Fibroblast of villous mesenchyme (primary cell): Measurements from ENCODE around the gene ZNF740. TPM values are rescaled to one million over a fixed set of nuclear protein-coding genes. Genes with fewer than 3 reads are reported as not detected.

Experiments used
- DNase-seq: peaks from one replicate; pipeline ENCODE4 v3.0.0-alpha.2; 2010; ENCODE audit warnings: low read depth
- H3K4me3 ChIP-seq: 2 replicates; pipeline ENCODE4 v1.5.1; 2011; ENCODE audit warnings: low read depth, mild to moderate bottlenecking, low read length
- CTCF ChIP-seq: IDR thresholded peaks from 2 replicates; pipeline ENCODE4 v1.5.1; 2012; ENCODE audit warnings: low read depth, mild to moderate bottlenecking, low read length; ENCODE audit not compliant: insufficient read depth
- small RNA-seq: library from RNA; depleted of rRNA; stranded (forward); fragments of <200 nt; gene quantifications from one replicate; pipeline ENCODE3, GENCODE V24; 2012
- total RNA-seq: library from RNA; depleted of rRNA; stranded (reverse); fragments of >200 nt; gene quantifications from 2 replicates; pipeline ENCODE4 v1.2.3, GENCODE V29; 2012

The ZNF740 gene
- total RNA-seq, 1 donor: 10.8 TPM

DNA sequence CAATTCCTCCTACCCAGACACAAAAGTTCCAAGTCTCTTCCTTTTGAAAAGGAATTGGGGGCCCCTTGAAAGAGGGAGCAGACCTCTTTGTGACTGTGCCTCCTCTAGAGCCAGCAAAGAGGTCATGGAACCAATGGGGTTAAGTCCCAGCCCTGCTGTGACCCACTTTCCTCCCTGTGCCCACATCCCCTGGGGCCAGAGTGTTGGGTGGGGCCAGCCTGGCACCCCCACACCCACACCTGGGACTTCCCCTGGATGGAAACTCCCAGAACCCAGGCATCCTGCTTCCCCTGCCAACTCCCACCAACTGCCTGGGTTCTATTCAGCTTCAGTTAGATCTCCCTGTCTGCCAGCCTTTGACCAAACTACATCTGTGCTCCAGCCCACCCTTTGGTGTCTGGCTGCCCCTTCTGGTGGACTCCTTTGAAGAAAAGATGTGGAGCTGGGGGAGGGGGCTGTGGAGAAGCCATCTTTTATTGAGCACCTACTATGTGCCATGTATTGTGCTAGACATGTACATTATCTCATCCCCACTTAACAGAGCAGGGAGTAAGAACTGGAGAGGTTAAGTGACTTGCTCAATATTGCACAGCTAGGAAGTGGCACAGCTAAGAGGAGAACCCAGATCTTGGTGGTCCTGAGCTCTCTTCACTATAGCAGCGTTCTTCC lies 56.1 kb downstream of the ZNF740 start:
- no peak overlapping the region for H3K4me3 ChIP-seq
- DNase-seq: no peak
- TF ChIP-seq CTCF: no peak

DNA sequence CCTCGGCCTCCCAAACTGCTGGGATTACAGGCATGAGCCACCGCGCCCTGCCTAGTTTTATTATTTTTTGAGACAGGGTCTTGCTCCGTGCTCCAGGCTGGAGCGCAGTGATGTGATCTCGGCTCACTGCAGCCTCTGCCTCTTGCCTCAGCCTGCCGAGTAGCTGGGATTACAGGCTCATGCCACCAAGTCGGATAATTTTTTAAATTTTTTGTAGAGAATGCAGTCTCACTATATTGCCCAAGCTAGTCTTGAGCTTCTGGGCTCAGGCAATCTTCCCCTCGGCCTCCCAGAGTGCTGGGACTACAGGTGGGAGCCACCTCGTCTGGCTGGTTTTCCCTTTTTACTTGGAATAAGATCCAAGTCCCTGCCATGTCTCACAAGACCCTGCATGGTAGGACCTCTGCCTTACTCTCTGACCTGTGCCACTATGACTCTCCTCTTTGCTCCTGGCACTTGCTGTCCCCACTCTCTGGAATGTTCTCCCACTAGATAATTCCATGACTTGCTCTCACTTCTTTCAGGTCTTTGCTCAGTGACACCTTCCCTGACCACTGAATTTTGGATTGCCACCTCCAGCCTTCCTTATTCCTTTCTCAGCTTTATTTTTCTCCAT lies 59.2 kb downstream of the ZNF740 start:
- no peak for DNase-seq
- TF ChIP-seq CTCF: no peak

DNA sequence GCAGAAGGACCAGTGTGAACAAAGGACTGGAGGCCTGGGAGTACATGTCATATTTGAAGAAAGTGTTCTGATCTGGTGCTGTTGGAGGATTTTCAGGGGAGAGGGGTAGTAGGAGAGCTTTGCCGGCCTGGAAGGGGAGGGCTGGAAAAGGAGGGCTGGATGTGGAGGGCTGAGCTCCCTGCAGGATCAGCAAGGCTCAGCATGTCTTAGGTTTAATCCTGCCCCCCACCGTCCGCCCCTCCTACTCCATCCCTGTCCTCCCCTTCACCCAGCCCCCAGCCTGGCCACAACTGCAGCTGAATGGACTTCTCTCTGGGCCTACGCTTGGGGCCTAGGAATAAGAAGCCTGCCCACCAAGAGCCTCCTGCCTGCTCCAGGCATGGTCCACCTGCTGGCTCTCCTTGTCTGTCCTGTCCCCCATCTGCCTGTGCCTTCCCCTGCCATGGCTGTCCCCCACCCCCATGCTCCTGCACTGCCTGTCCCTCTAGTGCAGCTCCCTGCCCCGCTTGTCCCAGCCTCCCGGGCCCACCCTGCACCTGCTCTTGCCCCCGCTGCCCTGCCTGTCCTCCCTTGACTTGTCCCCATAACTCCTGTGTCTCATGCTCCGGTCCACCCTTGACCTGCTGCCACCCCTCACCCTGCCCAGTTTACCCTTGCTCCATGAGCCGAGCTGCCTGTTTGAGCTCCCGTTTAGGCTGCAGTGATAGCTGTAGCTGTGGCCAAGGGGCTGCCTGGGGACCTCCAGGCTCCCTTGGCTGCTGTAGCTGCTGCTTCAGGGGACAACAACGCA lies 61.3 kb downstream of the ZNF740 start:
- H3K4me3 ChIP-seq: no peak overlapping the region
- DNase-seq: no peak
- TF ChIP-seq CTCF: no peak

More for the DNA sequence above, 59.2 kb downstream of the ZNF740 start:
- H3K4me3 ChIP-seq: no peak overlapping the region

- no peak for TF ChIP-seq CTCF
- no peak overlapping the region for H3K4me3 ChIP-seq
- no peak for DNase-seq
Observed at GRCh38 chr12:53244337-53244736, 63.8 kb downstream of the ZNF740 start.

Small RNAs within 50 kb of the gene (small RNA-seq; reads per million reads assigned to genes)
- gene HIGD1AP1 (not detected), gene RNU6-333P (not detected)

Other genes with a start within 250 kb of the ZNF740 start
- 989 and 1,804 TPM in 2 replicates for gene KRT18, start 231.6 kb upstream of the ZNF740 start, total RNA-seq
- 838 and 849 TPM in 2 replicates for gene EIF4B, start 174.3 kb upstream of the ZNF740 start, total RNA-seq
- 36.7 and 46.1 TPM in 2 replicates for gene TNS2, start 130.7 kb upstream of the ZNF740 start, total RNA-seq
- gene SPRYD3, start 101.3 kb upstream of the ZNF740 start, total RNA-seq: 17.4 and 19.4 TPM in 2 replicates
- 277 and 396 TPM in 2 replicates for gene IGFBP6, start 83.1 kb upstream of the ZNF740 start, total RNA-seq
- gene SOAT2, start 77.2 kb upstream of the ZNF740 start, total RNA-seq: not detected in 2 replicates
- 5.5 and 7.8 TPM in 2 replicates for gene CSAD, start 203 bp downstream of the ZNF740 start, total RNA-seq
- gene ITGB7, start 26.5 kb downstream of the ZNF740 start, total RNA-seq: under 0.01 TPM in 1 of 2 replicates, not detected in the other
- 28.0 and 29.4 TPM in 2 replicates for gene RARG, start 51.5 kb downstream of the ZNF740 start, total RNA-seq
- 4.8 and 6.5 TPM in 2 replicates for gene ESPL1, start 87.6 kb downstream of the ZNF740 start, total RNA-seq
- 328 and 382 TPM in 2 replicates for gene PFDN5, start 114.8 kb downstream of the ZNF740 start, total RNA-seq
- 30.2 and 39.6 TPM in 2 replicates for gene MYG1, start 119.0 kb downstream of the ZNF740 start, total RNA-seq
- gene AAAS, start 140.9 kb downstream of the ZNF740 start, total RNA-seq: 42.8 and 43.6 TPM in 2 replicates
- not detected in 2 replicates for gene SP7, start 155.6 kb downstream of the ZNF740 start, total RNA-seq
- gene SP1, start 199.5 kb downstream of the ZNF740 start, total RNA-seq: 31.2 and 45.3 TPM in 2 replicates
- gene AMHR2, start 243.1 kb downstream of the ZNF740 start, total RNA-seq: not detected in 2 replicates